Immature natural killer cell (primary cell): ENCODE results near the gene FIZ1. TPM values are rescaled to one million over a fixed set of nuclear protein-coding genes. Genes with fewer than 3 reads are reported as not detected.

Experiments
- DNase-seq, 3 donors: peaks; one replicate each; pipeline ENCODE4 v3.0.0; 2022; ENCODE audit warnings: mixed read lengths in 1 of 3
- H3K27ac Mint-ChIP-seq, 6 donors: one replicate each; pipeline ENCODE4 v1.8.0; 2020; ENCODE audit warnings: mixed read lengths in 6 of 6, mild to moderate bottlenecking in 5 of 6, inconsistent platforms in 4 of 6, moderate library complexity in 3 of 6
- H3K27me3 Mint-ChIP-seq, 3 donors: one replicate each; pipeline ENCODE4 v1.8.0; 2020 to 2021; ENCODE audit warnings: low read depth in 3 of 3, mild to moderate bottlenecking in 3 of 3, mixed read lengths in 3 of 3, moderate library complexity in 3 of 3, inconsistent platforms in 1 of 3
- H3K36me3 Mint-ChIP-seq, 3 donors: one replicate each; pipeline ENCODE4 v1.8.0; 2020; ENCODE audit warnings: mixed read lengths in 3 of 3, inconsistent platforms in 2 of 3, mild to moderate bottlenecking in 2 of 3
- H3K4me1 Mint-ChIP-seq, 2 donors: one replicate each; pipeline ENCODE4 v1.8.0; 2020; ENCODE audit warnings: inconsistent platforms in 2 of 2, mild to moderate bottlenecking in 2 of 2, mixed read lengths in 2 of 2, moderate library complexity in 1 of 2
- H3K4me3 Mint-ChIP-seq, 5 donors: one replicate each; pipeline ENCODE4 v1.8.0; 2020; ENCODE audit warnings: mild to moderate bottlenecking in 5 of 5, mixed read lengths in 5 of 5, inconsistent platforms in 3 of 5, moderate library complexity in 3 of 5
- H3K9me3 Mint-ChIP-seq, 6 donors: one replicate each; pipeline ENCODE4 v1.8.0; 2020; ENCODE audit warnings: mild to moderate bottlenecking in 6 of 6, mixed read lengths in 6 of 6, inconsistent platforms in 4 of 6, moderate library complexity in 3 of 6
- polyA plus RNA-seq, 3 donors: library from polyadenylated mRNA; unstranded; fragments of 300-500 nt; fragmentation: Illumina TruSeq; gene quantifications; one replicate each; pipeline ENCODE4 v1.2.3, GENCODE V29; 2021

FIZ1 gene
- polyA plus RNA-seq, 3 donors from 2014 or later, result 0.63 to 1.7 (median 1.0) TPM

DNA sequence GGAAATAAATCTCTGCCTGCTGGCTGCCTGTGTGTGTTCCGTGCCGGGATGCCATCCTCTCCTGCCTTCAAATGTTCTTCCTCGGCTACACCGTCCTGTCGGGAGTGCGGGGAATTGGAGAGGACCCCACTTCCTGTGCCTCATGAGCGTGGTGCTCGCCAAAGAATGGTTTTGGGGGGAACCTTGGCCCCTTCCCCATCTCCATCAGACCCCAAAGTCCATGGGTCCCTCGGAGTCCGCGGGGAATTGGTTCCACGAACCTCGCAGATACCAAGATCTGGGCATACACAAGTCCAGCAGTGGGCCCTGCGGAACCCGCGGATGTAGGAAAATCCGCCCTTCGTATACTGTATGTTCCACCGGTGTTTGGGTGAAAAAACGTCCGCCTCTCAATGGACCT lies 3.8 kb upstream of the FIZ1 start:
- Mint-ChIP-seq H3K27me3 (peaks cover 9 to 16% (median 14%) of the 10 kb centered on the region in 3 donors), H3K4me1 (peaks cover 53 to 62% of the 10 kb centered on the region in 2 donors), H3K9me3 (peaks cover 0 to 2% (median 0%) of the 10 kb centered on the region in 6 donors), H3K36me3 (peaks cover 0 to 4% (median 0%) of the 10 kb centered on the region in 3 donors), H3K27ac (peak overlapping the region in 1 of 6 donors; percentile 24), H3K4me3 (peak overlapping the region in 3 of 5 donors; percentile 6 to 74 (median 64))
- no peak for DNase-seq

DNA sequence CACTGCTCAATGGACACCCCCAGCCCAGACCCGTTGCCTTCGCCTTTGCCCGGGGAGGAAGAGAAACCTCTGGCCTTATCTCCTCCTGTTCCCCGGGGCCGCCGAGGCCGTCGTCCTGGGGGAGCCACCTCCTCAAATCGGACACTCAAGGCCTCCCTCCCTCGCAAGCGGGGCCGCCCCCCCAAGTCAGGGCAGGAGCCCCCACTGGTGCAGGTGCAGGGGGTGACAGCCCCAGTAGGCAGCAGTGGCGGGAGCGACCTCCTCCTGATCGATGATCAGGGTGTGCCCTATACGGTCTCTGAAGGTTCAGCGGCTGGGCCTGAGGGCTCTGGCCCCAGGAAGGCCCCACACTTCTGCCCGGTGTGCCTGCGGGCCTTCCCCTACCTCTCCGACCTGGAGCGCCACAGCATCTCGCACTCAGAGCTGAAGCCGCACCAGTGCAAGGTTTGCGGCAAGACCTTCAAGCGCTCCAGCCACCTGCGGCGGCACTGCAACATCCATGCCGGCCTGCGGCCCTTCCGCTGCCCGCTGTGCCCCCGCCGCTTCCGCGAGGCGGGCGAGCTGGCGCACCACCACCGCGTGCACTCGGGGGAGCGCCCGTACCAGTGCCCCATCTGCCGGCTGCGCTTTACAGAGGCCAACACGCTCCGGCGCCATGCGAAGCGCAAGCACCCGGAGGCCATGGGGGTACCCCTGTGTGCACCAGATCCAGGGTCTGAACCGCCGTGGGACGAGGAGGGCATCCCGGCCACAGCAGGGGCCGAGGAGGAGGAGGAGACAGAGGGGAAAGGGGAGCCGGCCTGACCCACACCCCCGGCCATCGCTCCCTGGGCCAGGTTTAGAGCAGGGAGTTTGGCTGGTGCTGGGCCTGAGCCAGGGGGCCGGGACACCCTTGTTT lies 3.0 kb upstream of the FIZ1 start:
- peaks cover 9 to 16% (median 14%) of the 10 kb centered on the region in 3 donors for H3K27me3 Mint-ChIP-seq
- peaks cover 47 to 54% of the 10 kb centered on the region in 2 donors for H3K4me1 Mint-ChIP-seq
- H3K9me3 Mint-ChIP-seq, result peaks cover 0 to 1% (median 0%) of the 10 kb centered on the region in 6 donors
- H3K27ac Mint-ChIP-seq, result peak overlapping the region in 2 of 6 donors; percentile 78 to 80
- H3K36me3 Mint-ChIP-seq, result no peaks in the 10 kb centered on the region
- H3K4me3 Mint-ChIP-seq, result peak overlapping the region in 1 of 5 donors; percentile 86
- DNase-seq, result no peak

DNA sequence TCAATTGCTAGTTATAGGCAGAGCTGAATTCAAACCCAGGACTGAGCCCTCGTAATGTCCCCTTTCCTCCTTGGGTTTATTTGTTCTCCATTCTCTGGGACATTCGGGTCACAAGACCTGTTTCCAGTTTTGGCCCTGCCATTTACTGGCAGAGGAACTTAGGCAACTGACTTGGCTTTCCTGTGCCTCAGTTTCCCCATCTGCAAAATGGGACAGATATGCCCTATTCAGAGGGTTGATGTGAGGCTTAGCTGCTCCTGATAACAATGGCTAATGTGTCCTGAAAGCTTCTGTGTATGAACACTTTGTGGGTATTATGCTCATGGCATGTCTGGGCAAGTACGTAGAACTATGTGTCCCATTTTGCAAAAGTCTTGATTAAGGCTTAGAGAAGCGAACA lies 1.8 kb upstream of the FIZ1 start:
- DNase-seq, result no peak
- Mint-ChIP-seq H3K36me3 (peaks cover under 1 to 5% (median under 1%) of the 10 kb centered on the region in 3 donors), H3K27ac (peak overlapping the region; percentile 78 to 93 (median 88)), H3K27me3 (peaks cover 9 to 15% (median 14%) of the 10 kb centered on the region in 3 donors), H3K4me3 (peak overlapping the region; percentile 84 to 88 (median 86)), H3K4me1 (peaks cover 38 to 41% of the 10 kb centered on the region in 2 donors), H3K9me3 (peaks cover 0 to 1% (median 0%) of the 10 kb centered on the region in 6 donors)

DNA sequence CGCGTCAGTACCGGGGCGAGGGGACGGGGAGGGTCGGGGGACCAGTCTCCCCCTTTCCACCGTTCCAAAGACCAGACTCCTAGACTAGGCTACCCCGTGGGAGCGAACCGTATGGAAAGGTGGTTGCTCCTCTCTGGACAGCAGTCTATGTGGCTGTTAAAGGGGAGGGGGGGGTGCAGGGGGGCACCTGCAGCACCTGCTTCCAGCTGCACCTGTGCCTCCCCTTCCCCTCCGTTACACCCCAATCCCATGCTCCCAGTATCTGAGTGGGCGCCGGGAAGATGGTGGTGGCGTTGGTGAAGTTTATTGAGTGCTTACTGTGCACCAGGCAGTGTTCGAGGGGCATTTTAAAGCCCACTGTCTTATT lies 1.3 kb upstream of the FIZ1 start:
- Mint-ChIP-seq H3K9me3 (peaks cover 0 to 1% (median 0%) of the 10 kb centered on the region in 6 donors), H3K4me3 (peak overlapping the region; percentile 84 to 88 (median 86)), H3K4me1 (peaks cover 35 to 37% of the 10 kb centered on the region in 2 donors), H3K36me3 (peaks cover 4 to 9% (median 5%) of the 10 kb centered on the region in 3 donors), H3K27me3 (peaks cover 4 to 12% (median 11%) of the 10 kb centered on the region in 3 donors), H3K27ac (peak overlapping the region; percentile 78 to 93 (median 88))
- DNase-seq, result no peak

DNA sequence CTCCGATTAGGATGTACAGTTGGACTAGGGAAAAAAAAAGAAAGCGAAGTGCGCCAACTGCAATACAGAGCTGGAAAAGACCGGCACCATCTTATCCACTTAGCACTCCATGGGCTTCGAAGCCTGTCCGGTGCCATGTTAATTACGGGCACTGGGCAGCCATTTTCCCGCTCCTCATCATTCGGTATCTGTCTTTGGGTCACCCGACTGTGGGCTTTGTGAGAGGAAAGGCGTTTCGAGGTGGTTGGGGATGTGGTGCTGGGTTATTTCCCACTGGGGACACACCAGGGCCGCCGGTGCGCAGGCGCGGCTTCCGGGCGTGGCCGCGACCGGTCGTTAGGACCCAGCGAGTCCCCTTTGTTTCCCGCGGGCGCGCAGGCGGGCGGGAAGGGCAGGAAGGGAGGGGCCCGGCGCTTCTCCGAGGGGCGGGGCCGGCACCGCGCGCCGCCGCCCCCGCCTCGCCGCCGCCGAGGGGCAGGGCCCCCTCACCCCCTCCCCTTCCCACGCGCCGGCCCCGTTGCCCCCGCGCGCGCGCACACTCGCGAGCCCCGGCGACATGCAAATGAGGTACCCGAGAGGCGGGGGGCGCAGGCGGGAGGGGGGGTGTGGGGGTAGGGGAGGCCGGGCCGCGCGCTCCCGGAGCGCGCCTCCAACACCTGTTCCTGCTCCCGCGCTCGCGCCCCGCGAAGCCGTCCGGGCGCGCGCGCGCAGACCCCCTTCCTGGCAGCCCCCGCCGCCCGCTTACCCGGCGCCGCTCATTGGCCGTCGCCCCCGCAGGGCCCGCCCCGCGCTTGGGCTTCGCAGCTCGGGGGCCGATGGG lies 735 bp upstream of the FIZ1 start, which contains the start of gene ZNF524:
Gene ZNF524 (plus strand): TSS at position 447 of the 820 bp plus-strand sequence. CDS start 1,825 bp downstream, outside the sequence.
- peaks cover 33 to 37% of the 10 kb centered on the region in 2 donors for H3K4me1 Mint-ChIP-seq

DNA sequence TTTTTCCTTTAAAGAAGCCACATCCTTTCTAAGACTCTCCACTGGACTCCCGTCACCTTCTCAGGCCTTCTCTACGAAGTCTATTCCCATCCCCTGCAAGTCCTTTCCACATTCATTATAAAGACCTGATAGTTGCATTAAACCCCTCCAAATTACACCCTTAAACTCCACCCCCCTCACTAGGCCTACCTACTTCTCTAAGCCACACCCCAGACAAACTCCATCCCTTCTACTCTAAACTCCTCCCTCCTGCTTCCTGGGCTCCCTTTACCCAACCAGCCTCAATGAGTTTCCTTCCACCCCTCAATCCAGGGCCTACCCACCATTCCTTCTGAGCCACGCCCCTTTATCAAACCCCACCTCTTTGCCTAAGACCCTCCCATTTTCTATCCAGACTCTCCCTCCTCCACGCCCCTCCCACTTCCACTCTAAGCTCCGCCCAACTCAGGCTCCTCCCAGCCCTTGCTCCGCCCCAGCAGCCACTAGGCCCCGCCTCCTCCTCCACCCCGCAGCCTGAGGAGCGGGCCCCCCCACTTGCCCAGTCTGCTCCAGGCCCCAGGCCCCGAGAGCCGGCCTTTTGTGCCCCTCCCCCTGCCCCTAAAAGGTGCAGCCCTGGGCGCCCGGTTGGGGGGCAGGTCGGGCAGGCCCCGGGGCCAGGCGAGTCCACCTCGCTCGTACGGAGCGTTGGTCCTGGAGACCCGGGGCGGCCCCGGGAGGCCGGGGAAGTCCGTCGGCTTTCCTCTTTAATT lies 424 bp downstream of the FIZ1 start:
- Mint-ChIP-seq H3K36me3 (peaks cover 13 to 19% (median 14%) of the 10 kb centered on the region in 3 donors), H3K27me3 (peaks cover 1 to 9% (median 4%) of the 10 kb centered on the region in 3 donors), H3K27ac (peak overlapping the region; percentile 89 to 99 (median 98)), H3K4me1 (peaks cover 25 to 28% of the 10 kb centered on the region in 2 donors), H3K9me3 (peaks cover 0 to 1% (median 0%) of the 10 kb centered on the region in 6 donors), H3K4me3 (peak overlapping the region; percentile 96 to 100 (median 99))
- peak; percentile 97 to 98 (median 97) for DNase-seq

More for the DNA sequence above, 735 bp upstream of the FIZ1 start, which contains the start of gene ZNF524:
- peak; percentile 89 to 93 (median 91) for DNase-seq
- H3K4me3 Mint-ChIP-seq, result peak within 1 kb of the TSS; percentile 96 to 100 (median 99)
- H3K36me3 Mint-ChIP-seq, result peaks cover 9 to 15% (median 10%) of the 10 kb centered on the region in 3 donors
- H3K9me3 Mint-ChIP-seq, result peaks cover 0 to 1% (median 0%) of the 10 kb centered on the region in 6 donors
- peak within 1 kb of the TSS; percentile 93 to 99 (median 98) for H3K27ac Mint-ChIP-seq
- H3K27me3 Mint-ChIP-seq, result peaks cover 4 to 12% (median 7%) of the 10 kb centered on the region in 3 donors

DNA sequence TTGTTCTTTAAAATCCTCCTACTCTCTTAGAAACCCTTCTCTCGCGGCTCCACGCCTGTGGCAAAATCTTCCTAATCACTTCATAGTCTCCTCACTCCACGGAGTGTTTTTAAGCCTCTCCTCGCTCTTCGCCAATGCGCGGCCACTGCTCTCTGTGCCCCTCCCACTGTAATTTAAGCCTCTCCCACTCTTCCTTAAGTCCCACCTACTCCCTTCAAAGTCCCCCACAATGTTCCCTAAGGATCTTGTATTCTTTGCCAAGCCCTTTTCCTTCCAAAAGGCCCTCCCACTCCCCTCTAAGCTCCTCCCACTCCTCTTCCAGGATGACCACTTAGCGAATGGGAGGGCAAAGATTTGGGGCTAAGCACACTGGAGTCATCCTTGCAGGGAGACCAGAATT lies 1.3 kb downstream of the FIZ1 start:
- peak overlapping the region in 3 of 6 donors; percentile 57 to 58 (median 57) for H3K27ac Mint-ChIP-seq
- H3K27me3 Mint-ChIP-seq, result peaks cover 0 to 9% (median 4%) of the 10 kb centered on the region in 3 donors
- no peak for DNase-seq
- peaks cover 14 to 22% (median 16%) of the 10 kb centered on the region in 3 donors for H3K36me3 Mint-ChIP-seq
- peaks cover 0 to 1% (median 0%) of the 10 kb centered on the region in 6 donors for H3K9me3 Mint-ChIP-seq
- H3K4me1 Mint-ChIP-seq, result peaks cover 20 to 21% of the 10 kb centered on the region in 2 donors
- H3K4me3 Mint-ChIP-seq, result peak overlapping the region in 1 of 5 donors; percentile 35

DNA sequence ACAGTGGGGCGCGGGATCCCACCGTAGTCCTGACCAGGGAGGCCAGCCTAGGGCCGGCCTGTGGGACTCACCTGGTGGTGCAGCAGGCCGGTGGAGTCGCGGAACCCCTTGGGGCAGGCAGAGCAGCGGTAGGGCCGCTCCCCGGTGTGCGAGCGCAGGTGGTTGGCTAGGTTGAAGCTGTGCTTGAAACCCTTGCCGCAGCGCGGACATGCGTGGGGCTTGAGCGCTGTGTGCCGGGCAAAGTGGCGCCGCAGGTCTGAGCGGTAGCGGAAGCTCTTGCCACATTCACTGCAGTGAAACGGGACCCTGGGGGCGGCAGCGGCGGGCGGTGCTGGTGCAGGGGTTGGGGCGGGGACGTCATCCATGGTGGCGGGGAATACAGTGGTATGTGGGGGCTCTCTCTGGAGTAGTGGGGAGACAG lies 1.8 kb downstream of the FIZ1 start:
- peaks cover 14 to 22% (median 16%) of the 10 kb centered on the region in 3 donors for H3K36me3 Mint-ChIP-seq
- peaks cover 0 to 9% (median 4%) of the 10 kb centered on the region in 3 donors for H3K27me3 Mint-ChIP-seq
- no peak for DNase-seq
- H3K4me3 Mint-ChIP-seq, result no peak overlapping the region
- peaks cover 0 to 1% (median 0%) of the 10 kb centered on the region in 6 donors for H3K9me3 Mint-ChIP-seq
- H3K27ac Mint-ChIP-seq, result no peak overlapping the region
- peaks cover 19 to 21% of the 10 kb centered on the region in 2 donors for H3K4me1 Mint-ChIP-seq

DNA sequence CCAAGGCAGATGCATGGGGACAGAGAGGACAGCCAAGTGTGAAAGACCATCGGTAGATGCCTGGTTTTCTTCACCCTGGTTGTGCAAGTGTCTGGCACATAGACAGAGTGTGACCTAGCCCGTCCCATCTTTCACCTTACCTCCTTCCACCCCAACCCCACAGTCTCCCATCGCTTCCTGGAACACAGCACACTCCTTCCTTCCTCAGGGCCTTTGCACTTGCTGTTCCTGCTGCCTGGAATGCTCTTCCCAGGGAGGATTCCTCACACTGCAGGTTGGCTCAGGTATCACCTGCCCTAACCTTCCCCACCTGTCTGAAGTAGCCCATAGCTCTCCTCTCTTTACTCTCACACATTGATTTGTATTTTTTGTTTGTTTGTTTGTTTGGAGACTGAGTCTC lies 3.0 kb downstream of the FIZ1 start:
- Mint-ChIP-seq H3K9me3 (peaks cover 0 to 1% (median 0%) of the 10 kb centered on the region in 6 donors), H3K4me3 (no peak overlapping the region), H3K4me1 (peaks cover 13 to 15% of the 10 kb centered on the region in 2 donors), H3K27me3 (peaks cover 0 to 9% (median 4%) of the 10 kb centered on the region in 3 donors), H3K36me3 (peaks cover 14 to 22% (median 16%) of the 10 kb centered on the region in 3 donors), H3K27ac (no peak overlapping the region)
- DNase-seq, result no peak

DNA sequence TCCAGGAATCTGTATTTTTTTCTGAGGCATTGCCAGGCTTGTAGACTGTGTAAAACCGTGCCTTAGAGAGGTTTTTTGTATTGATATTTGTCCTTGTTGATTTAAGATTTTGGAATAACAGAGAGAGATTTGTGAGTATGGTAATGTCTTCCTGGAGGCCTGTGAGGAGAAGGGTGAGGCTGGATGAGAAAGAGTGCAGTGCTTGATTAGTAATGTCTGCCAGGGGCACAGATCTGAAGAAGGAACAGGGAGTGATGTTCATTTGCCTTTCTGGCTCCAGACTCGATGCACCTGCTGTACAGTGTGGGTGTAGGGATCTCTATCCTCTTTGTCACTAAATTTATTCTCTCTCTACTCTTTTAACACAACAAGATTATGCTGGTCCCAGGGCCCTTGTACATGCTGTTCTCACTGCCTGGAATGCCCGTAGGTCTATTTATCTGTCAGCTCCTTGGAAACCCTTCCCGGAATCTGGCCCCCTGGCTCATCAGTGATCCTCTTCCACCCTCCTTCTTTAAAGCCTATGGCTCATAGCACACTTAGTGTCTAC lies 4.2 kb downstream of the FIZ1 start:
- H3K27me3 Mint-ChIP-seq, result peaks cover 0 to 7% (median 2%) of the 10 kb centered on the region in 3 donors
- no peak overlapping the region for H3K4me3 Mint-ChIP-seq
- H3K36me3 Mint-ChIP-seq, result peaks cover 14 to 22% (median 16%) of the 10 kb centered on the region in 3 donors
- peak overlapping the region in 1 of 6 donors; percentile 13 for H3K27ac Mint-ChIP-seq
- H3K4me1 Mint-ChIP-seq, result peaks cover 7 to 9% of the 10 kb centered on the region in 2 donors
- no peak for DNase-seq
- peaks cover 0 to 1% (median 0%) of the 10 kb centered on the region in 6 donors for H3K9me3 Mint-ChIP-seq

DNA sequence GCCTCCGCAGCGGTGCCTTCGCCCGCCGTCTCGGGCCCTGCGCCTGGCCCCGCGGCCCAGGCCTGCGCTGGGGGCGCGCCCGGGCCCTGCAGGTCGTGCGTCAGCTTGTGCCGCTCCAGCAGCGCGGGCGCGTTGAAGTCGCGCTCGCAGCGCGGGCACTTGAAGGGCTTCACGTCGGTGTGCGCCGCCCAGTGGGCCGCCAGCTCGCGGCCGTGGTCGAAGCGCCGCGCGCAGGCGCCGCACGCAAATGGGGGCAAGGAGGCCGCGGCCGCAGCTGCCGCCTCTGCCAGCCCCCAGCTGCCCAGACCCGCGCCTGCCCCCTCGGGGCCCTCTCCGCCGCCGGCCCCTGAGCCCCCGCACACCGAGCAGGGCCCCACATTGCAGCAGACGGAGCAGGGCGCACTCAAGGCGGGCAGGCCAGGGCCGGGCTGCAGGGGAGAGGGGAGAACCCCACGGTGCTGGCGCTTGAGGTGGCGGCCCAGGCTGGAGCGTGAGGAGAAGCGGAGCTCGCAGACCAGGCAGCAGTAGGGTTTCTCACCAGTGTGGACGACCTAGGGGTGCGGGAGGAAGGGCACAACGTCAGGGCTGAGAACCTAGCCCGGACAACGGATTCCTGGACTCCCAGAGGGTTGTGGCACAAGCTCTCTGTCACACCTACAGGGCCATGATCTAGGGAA lies 6.1 kb downstream of the FIZ1 start:
- Mint-ChIP-seq H3K27ac (no peak overlapping the region), H3K27me3 (peaks cover 0 to 4% (median 2%) of the 10 kb centered on the region in 3 donors), H3K4me1 (peaks cover 0 to 7% of the 10 kb centered on the region in 2 donors), H3K4me3 (no peak overlapping the region), H3K36me3 (peaks cover 14 to 22% (median 16%) of the 10 kb centered on the region in 3 donors), H3K9me3 (no peaks in the 10 kb centered on the region)
- no peak for DNase-seq
